H9 (cell line): Measurements from ENCODE around the gene CDH22. TPM values are rescaled to one million over a fixed set of nuclear protein-coding genes. Genes with fewer than 3 reads are reported as not detected.

Experiments
- DNase-seq: peaks from one replicate; pipeline ENCODE4 v3.0.0-alpha.2; 2017
- H2AFZ ChIP-seq: one replicate; pipeline ENCODE4 v1.6.1; 2013; ENCODE audit warnings: mild to moderate bottlenecking, low read length, control low read depth, moderate library complexity
- H2AK5ac ChIP-seq: 2 replicates; pipeline ENCODE4 v1.6.1; 2013; ENCODE audit warnings: low read length, control low read depth, mixed read lengths; ENCODE audit not compliant: insufficient read length
- H2BK120ac ChIP-seq: one replicate; pipeline ENCODE4 v1.6.1; 2013; ENCODE audit warnings: low read depth, mild to moderate bottlenecking, low read length, control low read depth, inconsistent platforms; ENCODE audit not compliant: poor library complexity, severe bottlenecking
- H2BK12ac ChIP-seq: 2 replicates; pipeline ENCODE4 v1.6.1; 2013; ENCODE audit warnings: low read length, control low read depth, mixed read lengths, low read depth; ENCODE audit not compliant: insufficient read length
- H2BK15ac ChIP-seq: 2 replicates; pipeline ENCODE4 v1.6.1; 2013; ENCODE audit warnings: low read depth, low read length, control low read depth
- H2BK20ac ChIP-seq: one replicate; pipeline ENCODE4 v1.6.1; 2013; ENCODE audit warnings: low read depth, mild to moderate bottlenecking, low read length, control low read depth, inconsistent platforms; ENCODE audit not compliant: poor library complexity, severe bottlenecking
- H2BK5ac ChIP-seq: 2 replicates; pipeline ENCODE4 v1.6.1; 2013; ENCODE audit warnings: low read length, control low read depth, mixed read lengths; ENCODE audit not compliant: insufficient read length
- H3K14ac ChIP-seq: 2 replicates; pipeline ENCODE4 v1.6.1; 2013; ENCODE audit warnings: low read length, control low read depth; ENCODE audit not compliant: insufficient read depth
- H3K18ac ChIP-seq: 2 replicates; pipeline ENCODE4 v1.6.1; 2013; ENCODE audit warnings: low read depth, mild to moderate bottlenecking, mixed read lengths, low read length, control low read depth; ENCODE audit not compliant: insufficient read length
- H3K23ac ChIP-seq: 2 replicates; pipeline ENCODE4 v1.6.1; 2013; ENCODE audit warnings: low read length, control low read depth, mixed read lengths, low read depth; ENCODE audit not compliant: insufficient read length
- H3K23me2 ChIP-seq: 2 replicates; pipeline ENCODE4 v1.6.1; 2013; ENCODE audit warnings: low read depth, mild to moderate bottlenecking, mixed read lengths, low read length, control low read depth; ENCODE audit not compliant: insufficient read length, poor library complexity, severe bottlenecking
- H3K27ac ChIP-seq: 2 replicates; pipeline ENCODE4 v1.5.1; 2013; ENCODE audit warnings: low read length, control low read depth, mixed read lengths, low read depth; ENCODE audit not compliant: insufficient read length
- H3K27me3 ChIP-seq: 2 replicates; pipeline ENCODE4 v1.6.1; 2013; ENCODE audit warnings: low read length, control low read depth, inconsistent platforms; ENCODE audit not compliant: insufficient read depth
- H3K4ac ChIP-seq: 2 replicates; pipeline ENCODE4 v1.6.1; 2013; ENCODE audit warnings: low read depth, mild to moderate bottlenecking, control low read depth, inconsistent platforms, low read length, moderate library complexity
- H3K4me1 ChIP-seq: 2 replicates; pipeline ENCODE4 v1.6.1; 2013; ENCODE audit warnings: low read length, control low read depth, inconsistent platforms; ENCODE audit not compliant: insufficient read depth
- H3K4me2 ChIP-seq: 2 replicates; pipeline ENCODE4 v1.6.1; 2013; ENCODE audit warnings: low read length, control low read depth, mixed read lengths; ENCODE audit not compliant: insufficient read length, insufficient read depth
- H3K56ac ChIP-seq: 2 replicates; pipeline ENCODE4 v1.6.1; 2013; ENCODE audit warnings: low read depth, mild to moderate bottlenecking, mixed read lengths, low read length, control low read depth; ENCODE audit not compliant: insufficient read length
- H3K79me1 ChIP-seq: 2 replicates; pipeline ENCODE4 v1.6.1; 2013; ENCODE audit warnings: low read depth, mild to moderate bottlenecking, moderate library complexity, low read length, control low read depth, inconsistent platforms; ENCODE audit not compliant: insufficient read depth, poor library complexity, severe bottlenecking
- H3K79me2 ChIP-seq: 2 replicates; pipeline ENCODE4 v1.6.1; 2013; ENCODE audit warnings: low read length, control low read depth, inconsistent platforms; ENCODE audit not compliant: insufficient read depth
- H3K9ac ChIP-seq: 2 replicates; pipeline ENCODE4 v1.6.1; 2013; ENCODE audit warnings: low read length, control low read depth, mixed read lengths; ENCODE audit not compliant: insufficient read length; ENCODE audit errors: extremely low read depth
- H3K9me3 ChIP-seq: one replicate; pipeline ENCODE4 v1.6.1; 2013; ENCODE audit warnings: low read depth, low read length, inconsistent platforms; ENCODE audit not compliant: control insufficient read depth
- H3T11ph ChIP-seq: one replicate; pipeline ENCODE4 v1.6.1; 2013; ENCODE audit warnings: mild to moderate bottlenecking, low read length, control low read depth, inconsistent platforms
- H4K20me1 ChIP-seq: one replicate; pipeline ENCODE4 v1.6.1; 2013; ENCODE audit not compliant: control insufficient read depth, insufficient read length, insufficient read depth
- H4K5ac ChIP-seq: 2 replicates; pipeline ENCODE4 v1.6.1; 2013; ENCODE audit warnings: low read depth, mild to moderate bottlenecking, mixed read lengths, low read length, control low read depth; ENCODE audit not compliant: insufficient read length
- H4K8ac ChIP-seq: replicated peaks from 2 replicates; pipeline ENCODE4 v1.6.1; 2013; ENCODE audit warnings: low read length, control low read depth, mixed read lengths, low read depth; ENCODE audit not compliant: insufficient read length
- H4K91ac ChIP-seq: 2 replicates; pipeline ENCODE4 v1.6.1; 2013; ENCODE audit warnings: low read depth, mild to moderate bottlenecking, moderate library complexity, mixed read lengths, low read length, control low read depth; ENCODE audit not compliant: insufficient read length
- H3K27ac Mint-ChIP-seq, 3 experiments: 2 replicates in 2 of 3; 3 replicates in 1 of 3; pipeline ENCODE4 v1.8.0; 2020 to 2021; ENCODE audit warnings: mixed read lengths in 3 of 3, mild to moderate bottlenecking in 1 of 3, moderate library complexity in 1 of 3
- H3K27me3 Mint-ChIP-seq: 2 replicates; pipeline ENCODE4 v1.8.0; 2021; ENCODE audit warnings: low read depth, mild to moderate bottlenecking, moderate library complexity, mixed read lengths
- H3K36me3 Mint-ChIP-seq, 3 experiments: 2 replicates in 2 of 3; 3 replicates in 1 of 3; pipeline ENCODE4 v1.8.0; 2020 to 2021; ENCODE audit warnings: low read depth in 3 of 3, mixed read lengths in 3 of 3; ENCODE audit not compliant: insufficient read depth in 1 of 3
- H3K4me1 Mint-ChIP-seq, 2 experiments: 2 replicates each; pipeline ENCODE4 v1.8.0; 2020; ENCODE audit warnings: mixed read lengths in 2 of 2
- H3K4me3 Mint-ChIP-seq, 2 experiments: 2 replicates in 1 of 2; 3 replicates in 1 of 2; pipeline ENCODE4 v1.8.0; 2020 to 2021; ENCODE audit warnings: mild to moderate bottlenecking in 2 of 2, mixed read lengths in 2 of 2, moderate library complexity in 1 of 2
- H3K9me3 Mint-ChIP-seq, 2 experiments: 2 replicates in 1 of 2; 3 replicates in 1 of 2; pipeline ENCODE4 v1.8.0; 2020; ENCODE audit warnings: mild to moderate bottlenecking in 2 of 2, mixed read lengths in 2 of 2, moderate library complexity in 1 of 2
- WGBS: extraction: QIAGEN DNeasy Blood & Tissue Kit; methylation state at CpG from one replicate; pipeline ENCODE4 v1.1.7; 2013; ENCODE audit warnings: missing lambda C conversion rate, low lambda C conversion rate, mixed read lengths; ENCODE audit not compliant: insufficient read length; ENCODE audit errors: extremely low coverage; 5-methylcytosine and 5-hydroxymethylcytosine counted together
- total RNA-seq: library from RNA; stranded (reverse); gene quantifications from 2 replicates; pipeline ENCODE4 v1.2.1, GENCODE V29; 2021
- TF ChIP-seq, protein P1 (sequence below): fragments of 200-600 bp; sonication (generic); conservative IDR thresholded peaks from 3 replicates; pipeline ENCODE4 v1.8.0; 2021; ENCODE audit warnings: antibody characterized with exemption, mild to moderate bottlenecking

Gene CDH22
- total RNA-seq, 1 experiment from 2014 or later, result not detected

DNA sequence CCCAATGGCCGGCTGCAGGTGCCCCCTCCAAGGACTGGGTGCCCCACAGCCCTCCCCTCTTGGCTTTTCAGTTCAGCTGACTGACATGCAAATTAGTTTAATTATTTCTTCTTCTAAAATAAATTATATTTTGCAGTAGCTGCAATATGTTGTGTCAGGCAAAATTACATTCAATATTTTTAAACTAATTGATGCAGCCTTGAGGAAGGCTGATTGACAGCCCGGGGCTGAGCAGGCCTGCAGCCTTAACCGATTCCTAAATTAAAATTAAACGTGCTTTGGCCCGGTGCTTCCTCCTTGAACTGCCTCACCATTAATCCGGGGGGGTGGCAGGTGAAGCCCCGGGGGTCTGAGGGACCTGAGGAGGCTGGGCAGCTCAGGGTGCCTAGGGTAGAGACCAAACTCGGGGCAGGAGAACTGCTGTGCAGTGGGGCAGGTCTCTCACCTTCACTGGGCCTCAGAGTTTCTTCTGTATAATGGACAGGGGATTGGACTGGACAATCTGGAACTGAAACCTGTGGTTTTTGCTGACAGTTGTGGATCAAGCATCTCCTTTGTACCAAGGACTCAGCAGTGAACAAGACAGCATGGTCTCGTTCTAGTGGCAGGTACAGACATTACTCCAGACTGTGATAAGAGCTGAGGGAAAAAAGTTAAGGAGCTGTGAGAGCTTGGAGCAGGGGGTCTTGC, 117.7 kb downstream of the CDH22 start:
- no peak overlapping the region for H2AK5ac ChIP-seq
- no peaks in the 10 kb centered on the region for H3K79me2 ChIP-seq
- H2AFZ ChIP-seq, result no peak overlapping the region
- H2BK12ac ChIP-seq, result no peak overlapping the region
- H4K5ac ChIP-seq, result no peak overlapping the region
- Mint-ChIP-seq H3K4me3 (no peak overlapping the region), H3K36me3 (no peaks in the 10 kb centered on the region), H3K9me3 (no peaks in the 10 kb centered on the region; a peak in 2 of 5 replicates), H3K27me3 (peaks cover 25% of the 10 kb centered on the region), H3K27ac (peak overlapping the region in 1 of 3 experiments; percentile 69; a peak in 1 of 7 replicates), H3K4me1 (peaks cover 0 to 22% of the 10 kb centered on the region in 2 experiments; a peak in 2 of 4 replicates)
- H2BK15ac ChIP-seq, result no peak overlapping the region
- no CpG with 5 or more reads among the region's 9 CpGs for WGBS
- H4K20me1 ChIP-seq, result no peaks in the 10 kb centered on the region
- H3K9me3 ChIP-seq, result no peaks in the 10 kb centered on the region
- H3K79me1 ChIP-seq, result no peaks in the 10 kb centered on the region
- no peak overlapping the region for H3K27ac ChIP-seq
- no peaks in the 10 kb centered on the region; the same call in 1 of the 2 replicates for H3K27me3 ChIP-seq
- no peak overlapping the region for H2BK20ac ChIP-seq
- H3K4ac ChIP-seq, result no peak overlapping the region
- no peak overlapping the region for H3K18ac ChIP-seq
- no peak for DNase-seq
- H3K9ac ChIP-seq, result no peak overlapping the region
- TF ChIP-seq, protein P1, sequence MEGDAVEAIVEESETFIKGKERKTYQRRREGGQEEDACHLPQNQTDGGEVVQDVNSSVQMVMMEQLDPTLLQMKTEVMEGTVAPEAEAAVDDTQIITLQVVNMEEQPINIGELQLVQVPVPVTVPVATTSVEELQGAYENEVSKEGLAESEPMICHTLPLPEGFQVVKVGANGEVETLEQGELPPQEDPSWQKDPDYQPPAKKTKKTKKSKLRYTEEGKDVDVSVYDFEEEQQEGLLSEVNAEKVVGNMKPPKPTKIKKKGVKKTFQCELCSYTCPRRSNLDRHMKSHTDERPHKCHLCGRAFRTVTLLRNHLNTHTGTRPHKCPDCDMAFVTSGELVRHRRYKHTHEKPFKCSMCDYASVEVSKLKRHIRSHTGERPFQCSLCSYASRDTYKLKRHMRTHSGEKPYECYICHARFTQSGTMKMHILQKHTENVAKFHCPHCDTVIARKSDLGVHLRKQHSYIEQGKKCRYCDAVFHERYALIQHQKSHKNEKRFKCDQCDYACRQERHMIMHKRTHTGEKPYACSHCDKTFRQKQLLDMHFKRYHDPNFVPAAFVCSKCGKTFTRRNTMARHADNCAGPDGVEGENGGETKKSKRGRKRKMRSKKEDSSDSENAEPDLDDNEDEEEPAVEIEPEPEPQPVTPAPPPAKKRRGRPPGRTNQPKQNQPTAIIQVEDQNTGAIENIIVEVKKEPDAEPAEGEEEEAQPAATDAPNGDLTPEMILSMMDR, result no peak
- no peak overlapping the region for H3K14ac ChIP-seq
- H3K23ac ChIP-seq, result no peak overlapping the region
- no peak overlapping the region for H3K4me2 ChIP-seq
- no peak overlapping the region for H2BK5ac ChIP-seq
- no peak overlapping the region for H3K56ac ChIP-seq
- no peaks in the 10 kb centered on the region for H3K4me1 ChIP-seq
- no peak overlapping the region for H4K8ac ChIP-seq
- no peaks in the 10 kb centered on the region for H3K23me2 ChIP-seq
- no peak overlapping the region for H2BK120ac ChIP-seq
- H4K91ac ChIP-seq, result no peak overlapping the region
- H3T11ph ChIP-seq, result no peak overlapping the region
